Upper lobe of left lung (tissue), 6 donors: ENCODE results near the gene PLBD2. TPM values are rescaled to one million over a fixed set of nuclear protein-coding genes. Genes with fewer than 3 reads are reported as not detected.
A peak's percentile ranks its signal among the peaks of the same experiment; 100 is the strongest.

Source experiments
- ATAC-seq, 2 donors: fragments of 200-7000 bp; cut with Tn5 transposase; one replicate each; pipeline ENCODE4 v1.9.1; 2022; ENCODE audit warnings: mild to moderate bottlenecking in 2 of 2, moderate library complexity in 2 of 2; ENCODE audit not compliant: low FRiP score in 2 of 2
- DNase-seq, 2 donors: peaks; one replicate each; pipeline ENCODE4 v3.0.0-alpha.2; 2019 to 2020
- H3K27ac ChIP-seq, 4 donors: fragments of 200-600 bp; sonication (generic); one replicate each; pipeline ENCODE4 v1.5.1; 2016 to 2019
- H3K27me3 ChIP-seq, 4 donors: fragments of 200-600 bp; sonication (generic); one replicate each; pipeline ENCODE4 v1.5.1; 2017 to 2019
- H3K36me3 ChIP-seq, 4 donors: fragments of 200-600 bp; sonication (generic); one replicate each; pipeline ENCODE4 v1.5.1; 2016 to 2019
- H3K4me1 ChIP-seq, 4 donors: fragments of 200-600 bp; sonication (generic); one replicate each; pipeline ENCODE4 v1.5.1; 2018 to 2019
- H3K4me3 ChIP-seq, 4 donors: fragments of 200-600 bp; sonication (generic); one replicate each; pipeline ENCODE4 v1.5.1; 2017 to 2019; ENCODE audit warnings: mild to moderate bottlenecking in 2 of 4, moderate library complexity in 1 of 4
- H3K9me3 ChIP-seq, 4 donors: fragments of 200-600 bp; sonication (generic); one replicate each; pipeline ENCODE4 v1.5.1; 2018 to 2019
- EP300 ChIP-seq, 4 donors: sonication (generic); formaldehyde crosslinking; IDR thresholded peaks; one replicate each; pipeline ENCODE4 v1.5.1; 2017; ENCODE audit warnings: antibody characterized with exemption in 4 of 4, control low read depth in 2 of 4
- POLR2A ChIP-seq, 4 donors: fragments of 450-650 bp; IDR thresholded peaks; one replicate each; pipeline ENCODE4 v1.5.1; 2016 to 2017; ENCODE audit warnings: antibody characterized with exemption in 4 of 4, mild to moderate bottlenecking in 2 of 4
- POLR2AphosphoS5 ChIP-seq, 2 donors: sonication (generic); formaldehyde crosslinking; IDR thresholded peaks; one replicate each; pipeline ENCODE4 v1.5.1; 2017; ENCODE audit warnings: antibody characterized with exemption in 2 of 2
- WGBS, 2 donors: methylation state at CpG; one replicate each; pipeline ENCODE4 v1.1.5; 2017 to 2018; 5-methylcytosine and 5-hydroxymethylcytosine counted together
- total RNA-seq, 6 donors: library from RNA; depleted of rRNA in 4 of 6; stranded (reverse); fragments of >200 nt in 4 of 6; gene quantifications; one replicate each; pipeline versions ENCODE4 v1.1.0 to v1.2.1, GENCODE V29; 2016 to 2021
- TF ChIP-seq, protein P1 (sequence below), 6 experiments: fragments of 450-650 bp in 4 of 6; fragments of 200-600 bp in 2 of 6; sonication (generic) in 2 of 6; IDR thresholded peaks; one replicate each; pipeline ENCODE4 v1.5.1; 2016 to 2019; ENCODE audit warnings: antibody characterized with exemption in 6 of 6
- donor health status: DM: no; HTN: no; CAD: no; lungs with moderate emphysema.
- donor health status: DM: no; HTN: yes; CAD: no; lungs with severe emphysema.

Gene PLBD2
- total RNA-seq, 6 donors from 2014 or later: 19.5 to 60.0 (median 46.4) TPM

DNA sequence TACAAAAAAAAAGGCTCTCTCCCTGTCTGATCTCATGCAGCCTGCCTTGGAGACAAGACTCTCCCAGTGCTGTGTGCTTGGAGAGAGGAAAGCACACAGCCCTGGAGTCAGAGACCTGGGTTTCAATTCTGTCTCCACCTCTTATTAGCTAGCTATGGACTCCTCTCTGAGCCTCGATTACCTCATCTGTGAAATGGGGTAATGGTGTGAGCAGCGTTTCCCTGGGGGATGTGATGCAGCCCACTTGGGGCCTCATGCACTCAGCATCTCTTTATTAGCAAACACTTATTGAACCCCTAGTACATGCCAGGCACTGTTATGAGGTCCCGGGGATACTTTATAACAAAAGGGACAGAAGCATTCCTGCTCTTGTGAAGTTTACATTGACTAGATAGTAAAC is 32.8 kb downstream of the PLBD2 start:
- H3K4me3 ChIP-seq: no peak overlapping the region
- WGBS, 2 donors: 90 to 96% methylated on average over 3 of the region's 3 CpGs
- no peak for TF ChIP-seq POLR2AphosphoS5 (IDR thresholded peaks at IDR 0.05)
- TF ChIP-seq EP300 (IDR thresholded peaks at IDR 0.05): no peak
- TF ChIP-seq, protein P1, sequence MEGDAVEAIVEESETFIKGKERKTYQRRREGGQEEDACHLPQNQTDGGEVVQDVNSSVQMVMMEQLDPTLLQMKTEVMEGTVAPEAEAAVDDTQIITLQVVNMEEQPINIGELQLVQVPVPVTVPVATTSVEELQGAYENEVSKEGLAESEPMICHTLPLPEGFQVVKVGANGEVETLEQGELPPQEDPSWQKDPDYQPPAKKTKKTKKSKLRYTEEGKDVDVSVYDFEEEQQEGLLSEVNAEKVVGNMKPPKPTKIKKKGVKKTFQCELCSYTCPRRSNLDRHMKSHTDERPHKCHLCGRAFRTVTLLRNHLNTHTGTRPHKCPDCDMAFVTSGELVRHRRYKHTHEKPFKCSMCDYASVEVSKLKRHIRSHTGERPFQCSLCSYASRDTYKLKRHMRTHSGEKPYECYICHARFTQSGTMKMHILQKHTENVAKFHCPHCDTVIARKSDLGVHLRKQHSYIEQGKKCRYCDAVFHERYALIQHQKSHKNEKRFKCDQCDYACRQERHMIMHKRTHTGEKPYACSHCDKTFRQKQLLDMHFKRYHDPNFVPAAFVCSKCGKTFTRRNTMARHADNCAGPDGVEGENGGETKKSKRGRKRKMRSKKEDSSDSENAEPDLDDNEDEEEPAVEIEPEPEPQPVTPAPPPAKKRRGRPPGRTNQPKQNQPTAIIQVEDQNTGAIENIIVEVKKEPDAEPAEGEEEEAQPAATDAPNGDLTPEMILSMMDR (IDR thresholded peaks at IDR 0.05): no peak
- TF ChIP-seq POLR2A (IDR thresholded peaks at IDR 0.05): no peak
- no peak overlapping the region for H3K27ac ChIP-seq
- no peaks in the 10 kb centered on the region for H3K9me3 ChIP-seq
- no peak for ATAC-seq
- no peaks in the 10 kb centered on the region for H3K4me1 ChIP-seq
- H3K27me3 ChIP-seq: no peaks in the 10 kb centered on the region
- H3K36me3 ChIP-seq: peaks cover 0 to 43% (median 26%) of the 10 kb centered on the region in 4 donors
- DNase-seq: no peak

- H3K27ac ChIP-seq: no peak overlapping the region
- H3K27me3 ChIP-seq: no peaks in the 10 kb centered on the region
- ATAC-seq (no peak), DNase-seq (no peak)
- TF ChIP-seq EP300 (IDR thresholded peaks at IDR 0.05) (no peak), POLR2AphosphoS5 (IDR thresholded peaks at IDR 0.05) (no peak), POLR2A (IDR thresholded peaks at IDR 0.05) (no peak)
- TF ChIP-seq, protein P1 (IDR thresholded peaks at IDR 0.05): no peak
- no peaks in the 10 kb centered on the region for H3K9me3 ChIP-seq
- H3K4me1 ChIP-seq: no peaks in the 10 kb centered on the region
- peaks cover 0 to 36% (median 22%) of the 10 kb centered on the region in 4 donors for H3K36me3 ChIP-seq
- no peak overlapping the region for H3K4me3 ChIP-seq
- WGBS, 2 donors: 83 to 93% methylated on average over 9 of the region's 9 CpGs
Observed at GRCh38 chr12:113391650-113392337, 33.4 kb downstream of the PLBD2 start.

DNA sequence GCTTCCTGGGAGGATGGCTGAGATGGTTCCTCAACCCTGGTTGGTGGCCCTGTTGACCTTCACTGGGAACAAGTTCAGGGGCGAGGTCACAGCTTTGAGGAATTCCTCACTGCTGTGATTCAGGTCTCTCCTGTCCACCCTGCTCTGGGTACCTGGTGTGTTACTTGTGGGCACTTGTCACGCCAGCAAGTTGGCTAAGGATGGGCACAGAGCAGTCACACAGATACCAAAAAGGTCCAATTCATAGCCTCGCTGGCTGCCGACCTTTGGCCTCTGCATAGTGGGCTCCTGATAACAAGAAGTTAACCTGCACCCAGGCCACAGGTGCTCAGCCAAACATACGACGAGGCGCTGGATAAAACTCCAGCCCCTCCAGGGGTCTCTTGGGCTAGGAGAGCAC is 34.1 kb downstream of the PLBD2 start:
- TF ChIP-seq POLR2A (IDR thresholded peaks at IDR 0.05) (no peak), POLR2AphosphoS5 (IDR thresholded peaks at IDR 0.05) (no peak), EP300 (IDR thresholded peaks at IDR 0.05) (no peak)
- TF ChIP-seq, protein P1 (IDR thresholded peaks at IDR 0.05): no peak
- H3K27me3 ChIP-seq: no peaks in the 10 kb centered on the region
- H3K4me1 ChIP-seq: no peaks in the 10 kb centered on the region
- peaks cover 0 to 29% (median 16%) of the 10 kb centered on the region in 4 donors for H3K36me3 ChIP-seq
- WGBS, 2 donors: 64 to 96% methylated on average over 1 to 7 of the region's 7 CpGs
- ATAC-seq (no peak), DNase-seq (no peak)
- H3K27ac ChIP-seq: no peak overlapping the region
- no peak overlapping the region for H3K4me3 ChIP-seq
- H3K9me3 ChIP-seq: no peaks in the 10 kb centered on the region

DNA sequence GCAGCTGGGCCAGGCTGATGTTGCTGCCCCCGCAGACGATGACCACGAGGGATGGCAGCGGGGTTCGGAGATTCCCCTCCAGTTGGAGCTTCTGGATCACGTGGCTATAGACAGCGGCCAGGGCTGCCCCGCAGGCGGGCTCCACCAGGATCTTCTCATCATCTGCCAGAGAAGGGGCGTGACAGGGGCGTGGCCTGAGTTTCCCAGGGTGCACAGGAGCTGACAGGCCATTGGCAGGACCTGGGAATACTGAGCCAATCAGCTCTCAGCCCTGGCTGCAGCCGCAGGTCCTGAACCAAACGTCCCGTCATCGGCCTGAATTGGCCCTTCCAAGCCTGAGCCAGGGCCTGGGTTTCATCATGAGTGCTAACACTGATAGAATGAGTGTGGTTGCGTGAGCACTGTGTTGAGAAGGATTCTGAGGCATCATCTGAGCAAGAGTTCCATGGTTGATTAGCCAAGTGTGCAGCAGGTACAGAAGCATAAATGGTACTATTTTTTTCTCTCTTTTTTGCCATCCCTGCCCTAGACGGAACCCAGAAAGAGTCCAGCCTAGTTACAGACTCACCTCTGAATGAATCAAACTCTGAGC is 34.7 kb downstream of the PLBD2 start:
- ATAC-seq: no peak
- 74 to 84% methylated on average over 3 to 17 of the region's 17 CpGs for WGBS, 2 donors

More for the DNA sequence above, 34.7 kb downstream of the PLBD2 start:
- Histone ChIP-seq H3K27ac (no peak overlapping the region), H3K4me1 (no peaks in the 10 kb centered on the region), H3K9me3 (no peaks in the 10 kb centered on the region), H3K4me3 (no peak overlapping the region), H3K27me3 (no peaks in the 10 kb centered on the region), H3K36me3 (peaks cover 0 to 24% (median 11%) of the 10 kb centered on the region in 4 donors)
- TF ChIP-seq EP300 (IDR thresholded peaks at IDR 0.05) (no peak), POLR2A (IDR thresholded peaks at IDR 0.05) (no peak), POLR2AphosphoS5 (IDR thresholded peaks at IDR 0.05) (no peak)
- TF ChIP-seq, protein P1 (IDR thresholded peaks at IDR 0.05): no peak
- peak in 1 of 2 donors; percentile 76 for DNase-seq
